HG02973 (cell line): ENCODE measurements around the gene RTN1.

Experiments used
- ATAC-seq: cut with Tn5 transposase; IDR thresholded peaks from one replicate; pipeline ENCODE4 v1.9.1; 2021; ENCODE audit warnings: moderate library complexity; ENCODE audit not compliant: unreplicated experiment

RTN1 gene, protein sequence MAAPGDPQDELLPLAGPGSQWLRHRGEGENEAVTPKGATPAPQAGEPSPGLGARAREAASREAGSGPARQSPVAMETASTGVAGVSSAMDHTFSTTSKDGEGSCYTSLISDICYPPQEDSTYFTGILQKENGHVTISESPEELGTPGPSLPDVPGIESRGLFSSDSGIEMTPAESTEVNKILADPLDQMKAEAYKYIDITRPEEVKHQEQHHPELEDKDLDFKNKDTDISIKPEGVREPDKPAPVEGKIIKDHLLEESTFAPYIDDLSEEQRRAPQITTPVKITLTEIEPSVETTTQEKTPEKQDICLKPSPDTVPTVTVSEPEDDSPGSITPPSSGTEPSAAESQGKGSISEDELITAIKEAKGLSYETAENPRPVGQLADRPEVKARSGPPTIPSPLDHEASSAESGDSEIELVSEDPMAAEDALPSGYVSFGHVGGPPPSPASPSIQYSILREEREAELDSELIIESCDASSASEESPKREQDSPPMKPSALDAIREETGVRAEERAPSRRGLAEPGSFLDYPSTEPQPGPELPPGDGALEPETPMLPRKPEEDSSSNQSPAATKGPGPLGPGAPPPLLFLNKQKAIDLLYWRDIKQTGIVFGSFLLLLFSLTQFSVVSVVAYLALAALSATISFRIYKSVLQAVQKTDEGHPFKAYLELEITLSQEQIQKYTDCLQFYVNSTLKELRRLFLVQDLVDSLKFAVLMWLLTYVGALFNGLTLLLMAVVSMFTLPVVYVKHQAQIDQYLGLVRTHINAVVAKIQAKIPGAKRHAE

DNA sequence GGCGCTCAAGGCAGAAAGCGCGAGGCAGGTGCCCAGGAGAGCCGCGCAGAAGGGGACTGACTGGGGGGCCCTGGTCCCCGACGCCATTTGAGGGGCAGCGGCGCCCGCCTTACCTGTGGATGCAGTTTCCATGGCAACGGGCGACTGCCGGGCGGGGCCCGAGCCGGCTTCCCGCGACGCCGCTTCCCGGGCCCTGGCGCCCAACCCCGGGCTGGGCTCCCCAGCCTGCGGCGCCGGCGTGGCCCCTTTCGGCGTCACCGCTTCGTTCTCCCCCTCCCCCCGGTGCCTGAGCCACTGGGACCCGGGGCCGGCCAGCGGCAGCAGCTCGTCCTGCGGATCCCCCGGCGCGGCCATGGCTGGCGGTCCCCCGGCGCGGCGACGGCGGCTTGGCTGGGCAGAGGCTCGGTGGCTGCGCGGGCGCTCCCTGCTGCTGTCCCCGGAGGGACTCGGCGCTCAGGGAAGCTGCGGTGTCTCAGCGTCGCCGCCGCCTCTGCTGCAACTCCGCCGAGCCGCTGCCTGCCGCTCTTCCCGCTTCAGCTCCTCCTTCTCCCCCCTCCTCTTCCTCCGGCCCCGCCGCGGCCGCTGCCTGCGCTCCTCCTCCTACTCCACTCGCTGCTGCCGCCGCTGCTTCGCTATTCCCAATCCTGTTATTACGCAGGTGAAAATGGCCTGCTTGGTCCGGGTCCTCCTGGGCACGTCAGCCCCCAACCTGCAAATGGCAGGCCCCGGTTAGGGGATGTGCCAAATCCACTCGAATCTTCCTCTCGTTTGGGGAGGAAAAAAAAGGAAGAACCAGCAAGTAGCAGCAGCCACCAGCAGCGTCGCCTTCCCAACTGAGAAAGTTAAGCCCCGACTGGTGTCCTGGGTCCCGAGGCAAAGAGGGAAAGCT lies at the start of gene RTN1:
RTN1 (minus strand) TSS at position 500 of the 889 bp plus-strand sequence; CDS start at position 354, 146 bp downstream.
- peak; percentile 51 for ATAC-seq

DNA sequence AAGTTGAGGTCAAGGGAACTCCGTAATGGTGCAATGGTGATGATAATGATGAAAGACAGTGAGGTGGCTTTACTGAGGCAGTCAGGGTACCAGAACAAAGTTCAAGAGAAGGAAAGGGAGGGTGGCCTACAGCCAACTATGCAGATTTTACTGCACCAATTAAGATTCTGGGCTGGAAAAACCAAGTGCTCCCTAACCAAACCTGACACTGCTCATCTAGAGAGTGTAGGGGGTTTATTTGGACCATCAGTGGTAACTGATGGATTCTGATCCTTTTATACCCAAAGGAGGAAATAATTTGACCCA lies 49.8 kb upstream of the RTN1 start:
- ATAC-seq: no peak

DNA sequence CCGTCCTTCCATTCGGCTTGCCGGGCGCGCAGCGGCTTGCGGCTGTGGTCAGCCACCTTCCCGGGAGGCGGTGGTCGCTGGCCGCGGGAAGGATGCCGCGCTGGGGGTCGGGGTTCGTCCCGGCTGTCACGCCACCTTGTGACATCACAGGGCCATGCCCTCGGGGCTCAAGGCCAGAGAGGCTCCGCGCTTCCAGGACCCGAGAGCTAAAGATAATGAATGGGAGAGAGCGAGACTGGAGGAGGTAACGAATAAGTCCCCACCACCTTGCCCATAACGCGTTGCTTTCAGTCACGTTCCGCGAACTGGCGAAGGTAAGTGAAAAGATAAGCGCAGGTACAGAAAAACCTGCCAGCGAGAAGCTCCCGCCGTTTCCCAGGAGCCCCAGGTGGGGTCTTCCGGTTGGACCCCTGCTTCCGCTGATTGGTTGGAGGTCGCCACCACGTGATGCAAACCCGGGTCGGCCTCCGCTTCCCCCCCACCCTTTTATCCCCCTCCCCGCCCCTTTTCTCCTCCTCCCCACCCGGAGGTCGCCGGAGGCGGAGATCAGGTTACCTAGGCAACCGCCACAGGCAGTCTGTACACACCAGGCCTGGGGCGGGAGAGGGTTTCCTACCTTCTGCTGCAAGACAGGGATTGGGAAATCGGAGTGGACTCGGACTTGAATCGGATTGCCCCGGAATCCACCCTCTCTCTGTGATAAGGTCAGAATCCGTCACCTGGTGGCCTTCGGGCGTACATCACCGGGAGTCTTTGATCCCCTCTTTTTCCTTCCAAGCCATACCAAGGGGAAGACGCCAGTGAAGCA lies 49.2 kb upstream of the RTN1 start, which contains the start of gene LRRC9:
LRRC9 (plus strand) TSS at position 575 of the 808 bp plus-strand sequence.
- ATAC-seq: no peak

DNA sequence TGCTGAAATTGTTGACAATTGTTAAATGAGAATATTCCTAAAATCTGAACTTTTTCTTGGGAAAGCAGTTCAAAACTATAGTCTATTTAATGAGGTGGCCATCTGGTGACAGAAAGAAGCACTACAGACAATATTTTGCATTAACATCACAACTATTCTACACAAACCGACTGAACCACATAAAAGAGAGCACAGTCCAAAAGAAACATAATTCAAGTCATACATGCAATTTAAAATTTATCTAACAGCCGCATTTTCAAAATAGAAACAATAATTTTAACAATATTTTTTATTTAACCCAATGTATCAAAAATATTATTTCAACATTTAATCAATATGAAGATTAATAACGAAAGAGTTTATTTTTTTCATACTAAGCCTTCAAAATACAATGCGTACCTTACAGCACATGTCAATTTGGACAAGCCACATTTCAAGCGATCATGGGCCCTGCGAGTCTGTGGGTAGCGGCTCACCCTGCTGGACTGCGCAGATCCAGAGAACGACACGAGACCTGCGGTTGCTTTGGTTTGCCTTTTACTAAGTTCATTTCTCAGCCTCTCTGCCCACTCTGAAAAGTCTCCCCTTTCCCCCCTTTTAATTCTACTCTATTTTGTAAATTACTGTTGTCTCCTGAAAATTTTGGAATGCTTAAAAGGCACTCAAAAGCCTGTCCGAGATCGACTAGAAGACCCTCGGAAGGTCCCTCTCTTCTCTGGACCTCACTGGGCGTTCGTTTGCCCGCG lies 48.4 kb upstream of the RTN1 start:
- ATAC-seq: no peak

GRCh38 chr14:59913187-59913586 lies 42.6 kb upstream of the RTN1 start:
- no peak for ATAC-seq

DNA sequence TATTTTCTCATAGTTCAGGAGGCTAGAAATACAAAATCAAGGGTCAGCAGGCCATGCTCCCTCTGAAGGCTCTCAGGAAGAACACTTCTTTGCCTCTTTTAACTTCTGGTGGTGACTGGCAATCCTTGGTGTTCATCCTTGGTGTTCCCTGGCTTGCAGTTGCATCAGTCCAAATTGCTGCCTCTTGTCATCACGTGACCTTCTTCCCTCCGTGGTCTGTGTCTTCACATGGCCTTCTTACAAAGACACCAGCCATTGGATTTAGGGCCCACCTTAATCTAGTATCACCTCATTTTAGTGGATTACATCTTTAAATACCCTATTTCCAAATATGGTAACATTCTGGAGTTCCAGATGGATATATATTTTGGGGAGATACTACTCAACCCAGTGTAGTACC lies 41.9 kb upstream of the RTN1 start:
- no peak for ATAC-seq

DNA sequence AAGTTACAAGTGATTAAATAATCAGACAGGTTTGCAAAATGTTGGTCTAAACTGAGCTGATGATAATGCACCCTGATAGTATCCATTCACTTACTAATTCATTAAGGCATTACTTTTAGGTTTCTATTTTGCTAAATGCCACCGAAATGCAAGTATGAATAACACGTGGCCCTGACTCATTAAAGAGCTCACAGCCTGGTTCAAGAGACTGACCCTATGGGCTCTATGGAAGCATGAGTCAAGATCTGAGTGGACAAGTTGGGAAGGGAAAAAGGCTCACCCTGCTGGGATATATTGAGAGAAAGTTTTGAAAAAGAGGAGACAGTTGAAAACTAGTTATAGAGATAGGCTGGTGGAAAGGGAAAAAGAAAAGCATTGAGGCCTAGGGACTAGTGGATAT lies 34.6 kb upstream of the RTN1 start:
- ATAC-seq: no peak

- ATAC-seq: no peak
Observed at GRCh38 chr14:59904184-59904583, 33.6 kb upstream of the RTN1 start.

- no peak for ATAC-seq
Observed at GRCh38 chr14:59900556-59900955, 30.0 kb upstream of the RTN1 start.

DNA sequence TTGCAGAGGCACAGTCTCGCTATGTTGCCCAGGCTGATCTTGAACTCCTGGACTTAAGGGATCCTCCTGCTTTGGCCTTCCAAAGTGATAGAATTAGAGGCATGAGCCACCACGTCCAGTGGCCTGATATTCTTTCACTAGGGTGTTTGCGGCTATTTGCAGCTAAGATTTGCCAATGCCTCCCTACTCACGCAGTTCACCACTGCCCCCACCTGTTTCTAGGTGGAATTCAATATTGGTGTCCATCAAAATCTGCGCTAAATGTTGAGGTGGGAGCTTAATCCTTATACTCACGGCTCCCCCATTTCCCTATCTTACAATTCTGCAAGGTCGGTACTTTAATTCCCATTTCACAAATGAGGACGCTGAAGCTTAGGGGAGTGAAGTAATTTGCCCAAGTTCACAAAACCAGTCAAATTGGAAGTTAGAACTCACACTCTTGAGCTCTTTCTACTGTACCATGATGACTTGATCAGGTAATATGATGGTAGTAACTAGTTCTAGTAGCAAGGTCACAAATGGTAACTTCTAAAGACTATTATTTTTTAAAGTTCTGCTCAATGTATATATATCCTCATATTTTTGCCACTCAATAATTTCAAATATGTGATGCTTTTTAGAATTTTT lies 27.3 kb upstream of the RTN1 start:
- no peak for ATAC-seq

- ATAC-seq: no peak
Observed at GRCh38 chr14:59895721-59896120, 25.1 kb upstream of the RTN1 start.

DNA sequence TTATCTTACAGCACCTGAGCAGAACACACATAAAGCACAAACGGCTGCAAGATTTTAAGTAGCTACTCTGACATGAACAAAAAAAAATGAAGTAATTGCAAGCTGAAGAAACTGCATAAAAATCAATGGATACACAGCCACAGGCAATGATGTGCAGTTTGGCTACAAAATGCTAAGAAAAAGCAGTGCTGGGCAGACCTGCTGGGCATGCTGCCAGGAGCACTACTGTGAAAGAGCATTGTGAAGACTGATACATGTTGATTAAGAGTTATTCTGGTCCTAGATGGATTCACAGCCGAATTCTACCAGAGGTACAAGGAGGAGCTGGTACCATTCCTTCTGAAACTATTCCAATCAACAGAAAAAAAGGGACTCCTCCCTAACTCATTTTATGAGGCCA lies 20.1 kb upstream of the RTN1 start:
- ATAC-seq: no peak

GRCh38 chr14:59882957-59883356 lies 12.4 kb upstream of the RTN1 start:
- no peak for ATAC-seq

DNA sequence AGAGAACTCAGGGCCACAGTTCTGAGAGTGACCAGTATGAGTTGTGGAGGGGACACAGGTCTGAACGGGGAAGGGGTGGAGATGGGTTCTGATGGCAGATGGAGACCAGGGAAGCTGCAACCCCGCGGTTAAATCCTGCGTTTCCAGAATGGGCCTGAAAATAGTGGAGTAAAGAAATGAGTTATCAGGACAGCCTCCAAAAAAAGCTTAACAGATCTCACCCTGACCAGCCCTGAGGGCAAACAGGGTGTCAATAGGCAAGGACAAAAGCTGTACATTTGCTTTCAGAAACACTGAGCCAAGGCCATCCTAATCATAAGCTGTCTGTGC lies 555 bp upstream of the RTN1 start:
- ATAC-seq: no peak

DNA sequence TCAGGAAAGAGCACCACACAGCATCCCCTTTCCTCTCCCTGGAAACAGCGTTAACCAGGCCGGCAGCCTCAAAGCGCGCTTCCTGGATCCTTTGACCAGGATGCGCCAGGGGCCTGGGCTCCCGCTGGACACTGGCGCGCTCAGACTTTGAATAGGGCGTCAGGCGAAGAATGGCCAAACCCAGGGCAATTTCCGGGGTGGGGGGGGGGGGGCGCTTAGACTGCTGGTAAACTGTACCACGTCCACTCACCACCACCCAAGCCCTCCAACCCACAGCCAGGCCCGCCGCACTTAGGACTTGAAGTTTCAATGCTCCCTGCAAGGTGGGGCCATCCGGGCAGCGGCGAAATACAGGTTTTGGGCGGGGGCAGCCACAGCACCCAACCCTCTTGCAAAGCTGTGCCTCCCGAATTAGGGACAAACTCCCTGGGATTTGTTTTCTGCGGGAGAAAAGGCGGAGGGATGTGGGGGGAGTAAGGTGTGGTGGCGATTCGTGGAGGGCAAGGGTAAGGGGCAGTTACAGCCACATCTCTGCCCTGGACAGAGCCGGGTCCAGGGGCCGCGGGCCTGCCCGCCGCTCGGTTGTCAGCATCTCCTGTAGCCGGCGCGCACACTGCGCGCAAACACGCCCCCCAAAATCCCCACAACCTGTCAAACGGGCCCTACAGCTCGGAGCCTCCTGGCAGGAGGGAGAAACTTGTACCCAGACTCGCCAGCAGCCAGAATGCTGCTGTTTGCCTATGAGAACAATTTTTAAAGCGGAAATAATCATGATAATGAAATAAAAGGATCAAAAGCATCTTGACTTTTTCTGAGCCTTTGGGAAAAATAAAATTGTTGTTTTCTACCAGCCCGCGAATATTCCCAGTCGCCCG lies 958 bp downstream of the RTN1 start:
- no peak for ATAC-seq

DNA sequence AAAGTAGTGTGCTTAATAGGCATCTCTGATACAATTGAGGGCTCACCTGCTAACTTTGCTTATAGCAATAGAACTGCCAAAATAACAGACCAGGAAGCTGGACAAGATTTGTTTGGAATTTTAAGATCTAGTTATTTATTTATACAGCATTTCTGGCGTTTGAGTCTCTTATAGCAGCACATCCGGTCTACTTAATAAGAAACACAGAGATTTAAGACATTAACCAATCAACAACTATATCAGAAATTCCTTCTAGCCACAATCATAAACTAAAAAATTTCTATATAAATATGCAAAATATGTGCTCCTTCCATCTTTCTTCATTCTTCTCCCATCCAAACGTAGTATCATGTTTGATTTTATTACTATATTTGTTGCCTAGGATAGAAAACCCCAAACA lies 2.6 kb downstream of the RTN1 start:
- ATAC-seq: no peak

GRCh38 chr14:59863806-59864525 lies 6.6 kb downstream of the RTN1 start:
- ATAC-seq: no peak

- no peak for ATAC-seq
Observed at GRCh38 chr14:59857328-59857727, 13.2 kb downstream of the RTN1 start.
